Stimulated activated naive CD4-positive, alpha-beta T cell treated with Interleukin-2 at 50 U/mL for 16 hours (primary cell): ENCODE measurements around the gene MAB21L1.

Source experiments
- DNase-seq: peaks from one replicate; lab custom pipeline; 2025; lab: John Stamatoyannopoulos, UW

MAB21L1 gene

GRCh38 chr13:35479706-35480105 lies 3.2 kb upstream of the MAB21L1 start:
- DNase-seq, result no peak

GRCh38 chr13:35479038-35479492 lies 2.6 kb upstream of the MAB21L1 start:
- no peak for DNase-seq

GRCh38 chr13:35478271-35479037 lies 2.0 kb upstream of the MAB21L1 start:
- no peak for DNase-seq

GRCh38 chr13:35477386-35477946 lies 977 bp upstream of the MAB21L1 start:
- no peak for DNase-seq

GRCh38 chr13:35475212-35475959 lies 1.1 kb downstream of the MAB21L1 start:
- no peak for DNase-seq

GRCh38 chr13:35474496-35475211 lies 1.8 kb downstream of the MAB21L1 start:
- no peak for DNase-seq

GRCh38 chr13:35473802-35474201 lies 2.7 kb downstream of the MAB21L1 start:
- no peak for DNase-seq

- no peak for DNase-seq
Observed at GRCh38 chr13:35473206-35473775, 3.2 kb downstream of the MAB21L1 start.

GRCh38 chr13:35472323-35472881 lies 4.1 kb downstream of the MAB21L1 start:
- no peak for DNase-seq

GRCh38 chr13:35471706-35472322 lies 4.7 kb downstream of the MAB21L1 start:
- no peak for DNase-seq

- DNase-seq, result no peak
Observed at GRCh38 chr13:35470671-35471661, 5.5 kb downstream of the MAB21L1 start.

- DNase-seq, result no peak
Observed at GRCh38 chr13:35469806-35470525, 6.5 kb downstream of the MAB21L1 start.

GRCh38 chr13:35468195-35468594 lies 8.3 kb downstream of the MAB21L1 start:
- no peak for DNase-seq

GRCh38 chr13:35465371-35465770 lies 11.1 kb downstream of the MAB21L1 start:
- no peak for DNase-seq

GRCh38 chr13:35460061-35460460 lies 16.4 kb downstream of the MAB21L1 start:
- DNase-seq, result no peak

- no peak for DNase-seq
Observed at GRCh38 chr13:35457258-35457657, 19.2 kb downstream of the MAB21L1 start.

- no peak for DNase-seq
Observed at GRCh38 chr13:35455022-35455421, 21.5 kb downstream of the MAB21L1 start.

GRCh38 chr13:35449821-35450220 lies 26.7 kb downstream of the MAB21L1 start:
- no peak for DNase-seq

- DNase-seq, result no peak
Observed at GRCh38 chr13:35448465-35448864, 28.0 kb downstream of the MAB21L1 start.
